Karpas-422 (cell line): ENCODE measurements around the gene ASPDH. TPM values are rescaled to one million over a fixed set of nuclear protein-coding genes. Genes with fewer than 3 reads are reported as not detected.

ENCODE experiments used
- DNase-seq: peaks from one replicate; pipeline ENCODE4 v3.0.0-alpha.2; 2015
- H2AFZ ChIP-seq: fragments of 200-600 bp; sonication (generic); 2 replicates; pipeline ENCODE4 v1.6.1; 2014; ENCODE audit warnings: antibody characterized with exemption, low read length, mixed read lengths
- H3K27ac ChIP-seq: fragments of 200-600 bp; sonication (generic); 2 replicates; pipeline ENCODE4 v1.5.1; 2014; ENCODE audit warnings: mild to moderate bottlenecking, low read length, moderate library complexity
- H3K27me3 ChIP-seq: fragments of 200-600 bp; sonication (generic); 2 replicates; pipeline ENCODE4 v1.6.1; 2014; ENCODE audit warnings: low read length, mixed read lengths
- H3K36me3 ChIP-seq: fragments of 200-600 bp; sonication (generic); 2 replicates; pipeline ENCODE4 v1.6.1; 2014; ENCODE audit warnings: low read length, mixed read lengths; ENCODE audit not compliant: insufficient read depth
- H3K4me1 ChIP-seq: fragments of 200-600 bp; sonication (generic); 2 replicates; pipeline ENCODE4 v1.6.1; 2014; ENCODE audit warnings: mild to moderate bottlenecking, low read length, mixed read lengths
- H3K4me2 ChIP-seq: fragments of 200-600 bp; sonication (generic); 2 replicates; pipeline ENCODE4 v1.6.1; 2014; ENCODE audit warnings: low read length, low read depth, mild to moderate bottlenecking; ENCODE audit not compliant: poor library complexity, severe bottlenecking
- H3K4me3 ChIP-seq: fragments of 200-600 bp; sonication (generic); 2 replicates; pipeline ENCODE4 v1.5.1; 2014; ENCODE audit warnings: mild to moderate bottlenecking, antibody characterized with exemption, low read length, mixed read lengths
- H3K79me2 ChIP-seq: fragments of 200-600 bp; sonication (generic); 2 replicates; pipeline ENCODE4 v1.6.1; 2014; ENCODE audit warnings: mild to moderate bottlenecking, low read length, mixed read lengths
- H3K9ac ChIP-seq: fragments of 200-600 bp; sonication (generic); 2 replicates; pipeline ENCODE4 v1.6.0; 2014; ENCODE audit warnings: low read length
- H3K9me2 ChIP-seq: fragments of 200-600 bp; sonication (generic), shearing (Covaris generic); replicated peaks from 2 replicates; pipeline ENCODE4 v1.6.0; 2014; ENCODE audit warnings: mild to moderate bottlenecking, low read length, moderate library complexity; ENCODE audit not compliant: insufficient read depth
- H3K9me3 ChIP-seq: fragments of 300-700, 200-600 bp; sonication (generic); 2 replicates; pipeline ENCODE4 v1.6.1; 2014; ENCODE audit warnings: low read length, mixed read lengths
- H4K20me1 ChIP-seq: fragments of 200-600 bp; sonication (generic); 2 replicates; pipeline ENCODE4 v1.6.1; 2014; ENCODE audit warnings: mild to moderate bottlenecking, antibody characterized with exemption, low read length, low read depth; ENCODE audit not compliant: insufficient read depth
- total RNA-seq: library from RNA; depleted of rRNA; stranded (reverse); fragments of >200 nt; shearing (Covaris generic); gene quantifications from 2 replicates; pipeline ENCODE4 v1.2.3, GENCODE V29; 2014; ENCODE audit warnings: low replicate concordance

ASPDH gene
- total RNA-seq, 1 experiment from 2014 or later: not detected

DNA sequence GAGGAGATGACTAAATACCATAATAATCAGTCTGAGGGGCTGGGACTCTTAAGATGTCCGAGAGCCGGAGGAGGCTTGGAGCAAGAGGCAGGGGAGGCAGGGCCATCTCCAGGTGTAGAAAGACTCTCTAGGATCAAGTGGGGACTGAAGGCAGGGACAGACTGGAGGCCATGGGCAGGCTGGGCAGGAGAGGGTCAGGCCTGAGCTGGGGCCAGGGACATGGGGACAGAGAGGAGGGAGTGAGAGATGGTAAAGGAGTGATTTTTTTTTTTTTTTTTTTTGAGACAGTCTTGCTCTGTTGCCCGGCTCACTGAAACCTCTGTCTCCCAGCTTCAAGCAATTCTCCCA is 4.9 kb downstream of the ASPDH start:
- no peak for DNase-seq
- no peak overlapping the region; the same call in 1 of the 2 replicates for H3K9ac ChIP-seq
- no peaks in the 10 kb centered on the region for H3K36me3 ChIP-seq
- H3K27ac ChIP-seq: no peak overlapping the region
- no peak overlapping the region for H2AFZ ChIP-seq
- no peaks in the 10 kb centered on the region for H3K9me2 ChIP-seq
- H4K20me1 ChIP-seq: no peaks in the 10 kb centered on the region
- H3K79me2 ChIP-seq: no peaks in the 10 kb centered on the region; the same call in 1 of the 2 replicates
- no peaks in the 10 kb centered on the region for H3K9me3 ChIP-seq
- H3K4me3 ChIP-seq: no peak overlapping the region
- H3K4me2 ChIP-seq: no peak overlapping the region
- no peaks in the 10 kb centered on the region for H3K27me3 ChIP-seq
- H3K4me1 ChIP-seq: peaks cover 16% of the 10 kb centered on the region

DNA sequence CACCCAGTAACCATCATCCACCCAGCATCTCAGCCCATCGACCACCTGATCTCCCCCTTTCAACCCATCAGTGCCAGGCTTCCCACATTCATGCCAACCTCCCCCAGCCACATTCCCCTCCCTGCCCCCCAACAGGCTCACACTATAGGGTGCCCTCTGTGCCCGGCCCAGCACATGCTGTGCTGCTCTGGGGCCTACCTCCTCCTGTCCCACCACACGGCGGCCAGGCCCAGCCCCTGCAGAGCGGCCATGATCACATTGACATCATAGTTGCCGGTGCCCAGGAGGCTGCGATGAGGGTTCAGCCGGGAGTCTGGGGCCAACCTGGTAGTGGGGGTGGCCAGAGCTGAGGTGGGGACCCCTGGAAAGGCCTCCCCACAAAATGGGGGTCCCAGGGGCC is 6.3 kb downstream of the ASPDH start:
- Histone ChIP-seq H2AFZ (no peak overlapping the region), H3K79me2 (no peaks in the 10 kb centered on the region; the same call in 1 of the 2 replicates), H3K4me2 (no peak overlapping the region), H3K9ac (no peak overlapping the region), H3K9me3 (no peaks in the 10 kb centered on the region), H3K4me3 (no peak overlapping the region), H3K4me1 (peaks cover 16% of the 10 kb centered on the region), H3K9me2 (no peaks in the 10 kb centered on the region), H3K36me3 (no peaks in the 10 kb centered on the region), H3K27ac (no peak overlapping the region), H4K20me1 (no peaks in the 10 kb centered on the region), H3K27me3 (no peaks in the 10 kb centered on the region)
- DNase-seq: no peak

GRCh38 chr19:50506700-50507099 is 7.0 kb downstream of the ASPDH start:
- Histone ChIP-seq H3K79me2 (no peaks in the 10 kb centered on the region; the same call in 1 of the 2 replicates), H3K4me1 (peaks cover 11% of the 10 kb centered on the region), H3K9me3 (no peaks in the 10 kb centered on the region), H3K9ac (no peak overlapping the region), H3K4me2 (no peak overlapping the region), H3K27ac (no peak overlapping the region), H3K27me3 (no peaks in the 10 kb centered on the region), H4K20me1 (no peaks in the 10 kb centered on the region), H3K9me2 (no peaks in the 10 kb centered on the region), H2AFZ (no peak overlapping the region), H3K36me3 (no peaks in the 10 kb centered on the region), H3K4me3 (no peak overlapping the region)
- no peak for DNase-seq

GRCh38 chr19:50505856-50506611 is 7.7 kb downstream of the ASPDH start:
- no peaks in the 10 kb centered on the region for H3K36me3 ChIP-seq
- no peak for DNase-seq
- H3K27me3 ChIP-seq: no peaks in the 10 kb centered on the region
- no peak overlapping the region for H3K27ac ChIP-seq
- H3K9me3 ChIP-seq: no peaks in the 10 kb centered on the region
- no peaks in the 10 kb centered on the region for H4K20me1 ChIP-seq
- H3K9ac ChIP-seq: no peak overlapping the region
- no peak overlapping the region for H3K4me3 ChIP-seq
- no peak overlapping the region for H3K4me2 ChIP-seq
- H3K9me2 ChIP-seq: no peaks in the 10 kb centered on the region
- no peaks in the 10 kb centered on the region; the same call in 1 of the 2 replicates for H3K79me2 ChIP-seq
- H2AFZ ChIP-seq: no peak overlapping the region
- H3K4me1 ChIP-seq: peaks cover 9% of the 10 kb centered on the region

- no peak overlapping the region for H3K4me3 ChIP-seq
- H3K27ac ChIP-seq: no peak overlapping the region
- H3K4me2 ChIP-seq: no peak overlapping the region
- DNase-seq: no peak
- H3K36me3 ChIP-seq: no peaks in the 10 kb centered on the region
- no peaks in the 10 kb centered on the region for H3K9me2 ChIP-seq
- no peaks in the 10 kb centered on the region for H3K27me3 ChIP-seq
- no peak overlapping the region for H2AFZ ChIP-seq
- H3K9ac ChIP-seq: no peak overlapping the region
- H3K79me2 ChIP-seq: no peaks in the 10 kb centered on the region
- H3K9me3 ChIP-seq: no peaks in the 10 kb centered on the region
- H3K4me1 ChIP-seq: peaks cover 15% of the 10 kb centered on the region
- H4K20me1 ChIP-seq: no peaks in the 10 kb centered on the region
Observed at GRCh38 chr19:50501568-50502475, 11.9 kb downstream of the ASPDH start.

DNA sequence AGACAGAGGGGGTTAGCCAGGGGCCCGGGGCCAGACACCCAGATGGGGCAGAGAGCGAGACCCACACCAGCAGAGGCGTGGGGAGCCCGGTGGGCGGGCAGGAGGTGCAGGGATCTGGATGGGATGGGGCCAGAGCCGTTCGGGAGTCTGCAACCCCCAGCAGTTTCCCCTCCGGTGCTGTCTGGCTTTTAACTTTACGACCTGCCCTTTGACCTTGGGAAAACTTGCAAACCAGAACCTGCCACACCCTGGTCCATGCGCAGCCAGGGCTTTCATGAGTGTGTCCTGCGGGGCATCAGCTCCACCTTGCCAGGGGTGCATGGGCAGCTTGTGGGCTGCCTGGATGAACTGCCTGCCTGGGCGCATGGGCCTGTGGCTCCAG is 12.5 kb downstream of the ASPDH start:
- Histone ChIP-seq H3K9ac (no peak overlapping the region), H3K4me2 (no peak overlapping the region), H3K4me3 (no peak overlapping the region)

DNA sequence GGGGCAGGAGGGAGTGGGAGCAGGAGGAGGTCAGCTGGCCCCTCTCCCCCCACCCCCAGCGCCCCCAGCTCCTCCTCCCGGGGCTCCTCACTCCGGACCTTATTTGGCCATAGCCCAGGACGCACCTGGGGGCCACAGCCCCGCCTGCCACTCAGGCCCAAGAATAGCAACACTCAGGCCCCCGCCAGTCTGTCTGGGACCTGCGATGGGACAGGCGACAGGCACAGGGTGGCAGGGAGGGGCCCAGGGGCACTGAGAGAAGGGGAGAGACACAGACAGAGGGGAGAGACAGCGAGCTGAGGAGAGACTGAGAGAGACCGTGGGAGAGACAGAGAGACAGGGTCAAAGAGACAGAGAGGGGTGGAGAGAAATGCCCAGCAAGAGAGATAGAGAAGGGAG is 13.0 kb downstream of the ASPDH start:
- no peaks in the 10 kb centered on the region for H3K27me3 ChIP-seq
- no peak overlapping the region for H3K4me2 ChIP-seq
- H2AFZ ChIP-seq: no peak overlapping the region
- no peaks in the 10 kb centered on the region for H3K9me3 ChIP-seq
- no peak overlapping the region for H3K9ac ChIP-seq
- H3K27ac ChIP-seq: no peak overlapping the region
- no peaks in the 10 kb centered on the region for H3K36me3 ChIP-seq
- H3K9me2 ChIP-seq: no peaks in the 10 kb centered on the region
- DNase-seq: no peak
- peaks cover 15% of the 10 kb centered on the region for H3K4me1 ChIP-seq
- H3K4me3 ChIP-seq: no peak overlapping the region
- no peaks in the 10 kb centered on the region for H3K79me2 ChIP-seq
- no peaks in the 10 kb centered on the region for H4K20me1 ChIP-seq

More for the DNA sequence above, 12.5 kb downstream of the ASPDH start:
- no peaks in the 10 kb centered on the region for H3K9me3 ChIP-seq
- no peaks in the 10 kb centered on the region for H3K27me3 ChIP-seq
- no peaks in the 10 kb centered on the region for H3K9me2 ChIP-seq
- H4K20me1 ChIP-seq: no peaks in the 10 kb centered on the region
- no peak for DNase-seq
- no peaks in the 10 kb centered on the region for H3K36me3 ChIP-seq
- H3K4me1 ChIP-seq: peaks cover 15% of the 10 kb centered on the region
- H3K27ac ChIP-seq: no peak overlapping the region
- no peaks in the 10 kb centered on the region for H3K79me2 ChIP-seq
- H2AFZ ChIP-seq: no peak overlapping the region

GRCh38 chr19:50500060-50500752 is 13.5 kb downstream of the ASPDH start:
- no peak overlapping the region for H3K4me3 ChIP-seq
- H3K27ac ChIP-seq: no peak overlapping the region
- H2AFZ ChIP-seq: no peak overlapping the region
- H3K9ac ChIP-seq: no peak overlapping the region
- H4K20me1 ChIP-seq: no peaks in the 10 kb centered on the region
- H3K79me2 ChIP-seq: no peaks in the 10 kb centered on the region
- no peaks in the 10 kb centered on the region for H3K36me3 ChIP-seq
- peak; percentile 78 for DNase-seq
- peaks cover 15% of the 10 kb centered on the region for H3K4me1 ChIP-seq
- peak overlapping the region; percentile 21 for H3K4me2 ChIP-seq
- H3K9me2 ChIP-seq: no peaks in the 10 kb centered on the region
- no peaks in the 10 kb centered on the region for H3K27me3 ChIP-seq
- no peaks in the 10 kb centered on the region for H3K9me3 ChIP-seq
